ENCODE measurements around the gene CCDC83.

The CCDC83 gene

DNA sequence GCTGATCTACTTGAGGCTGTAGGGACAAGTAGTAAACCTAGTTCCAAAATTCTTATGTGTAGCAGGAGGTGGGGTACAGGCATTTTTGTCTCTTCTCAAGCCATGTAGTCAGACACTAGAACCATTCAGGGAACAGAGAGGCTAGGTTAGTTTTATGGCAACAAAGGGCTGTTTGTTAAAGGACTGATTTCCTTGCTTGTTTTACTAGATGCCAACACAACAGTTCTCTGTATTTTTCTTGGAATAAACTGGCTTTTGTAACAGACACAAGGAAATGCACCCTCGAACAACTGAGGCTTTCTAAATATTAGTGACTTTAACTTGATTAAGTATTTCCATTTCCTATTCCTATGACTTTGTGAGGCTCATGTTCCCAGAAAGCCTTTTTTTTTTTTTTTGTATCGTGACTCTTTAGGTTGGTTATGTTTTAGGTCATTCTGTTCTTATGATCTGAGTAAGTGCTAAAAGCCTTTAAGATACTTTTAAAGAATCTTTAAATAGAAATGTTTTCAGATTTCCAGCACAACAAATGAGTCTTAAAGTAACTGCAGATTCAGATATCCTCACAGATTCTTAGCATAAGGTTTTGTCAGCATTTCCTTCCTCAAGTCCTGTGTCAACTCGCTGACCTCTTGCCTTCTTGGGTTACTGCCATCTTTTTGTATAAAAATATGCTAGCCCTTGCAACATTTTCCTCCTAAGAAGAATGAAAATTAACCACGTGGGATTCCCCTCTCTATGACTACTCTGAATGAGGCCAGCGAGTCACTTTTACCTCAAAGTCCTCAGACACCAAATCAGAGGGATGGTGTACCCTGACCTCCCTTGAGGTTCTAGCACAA lies 92.5 kb downstream of the CCDC83 start:
- TF ChIP-seq TAF1 (IDR thresholded peaks at IDR 0.05; ENCODE audit: borderline replicate concordance, insufficient read depth, low read length) = no peak
- TF ChIP-seq FOXP2 (optimal IDR thresholded peaks at IDR 0.05; ENCODE audit: borderline replicate concordance, extremely low read depth, extremely low read length, insufficient read depth) = no peak
- TF ChIP-seq, protein P1, sequence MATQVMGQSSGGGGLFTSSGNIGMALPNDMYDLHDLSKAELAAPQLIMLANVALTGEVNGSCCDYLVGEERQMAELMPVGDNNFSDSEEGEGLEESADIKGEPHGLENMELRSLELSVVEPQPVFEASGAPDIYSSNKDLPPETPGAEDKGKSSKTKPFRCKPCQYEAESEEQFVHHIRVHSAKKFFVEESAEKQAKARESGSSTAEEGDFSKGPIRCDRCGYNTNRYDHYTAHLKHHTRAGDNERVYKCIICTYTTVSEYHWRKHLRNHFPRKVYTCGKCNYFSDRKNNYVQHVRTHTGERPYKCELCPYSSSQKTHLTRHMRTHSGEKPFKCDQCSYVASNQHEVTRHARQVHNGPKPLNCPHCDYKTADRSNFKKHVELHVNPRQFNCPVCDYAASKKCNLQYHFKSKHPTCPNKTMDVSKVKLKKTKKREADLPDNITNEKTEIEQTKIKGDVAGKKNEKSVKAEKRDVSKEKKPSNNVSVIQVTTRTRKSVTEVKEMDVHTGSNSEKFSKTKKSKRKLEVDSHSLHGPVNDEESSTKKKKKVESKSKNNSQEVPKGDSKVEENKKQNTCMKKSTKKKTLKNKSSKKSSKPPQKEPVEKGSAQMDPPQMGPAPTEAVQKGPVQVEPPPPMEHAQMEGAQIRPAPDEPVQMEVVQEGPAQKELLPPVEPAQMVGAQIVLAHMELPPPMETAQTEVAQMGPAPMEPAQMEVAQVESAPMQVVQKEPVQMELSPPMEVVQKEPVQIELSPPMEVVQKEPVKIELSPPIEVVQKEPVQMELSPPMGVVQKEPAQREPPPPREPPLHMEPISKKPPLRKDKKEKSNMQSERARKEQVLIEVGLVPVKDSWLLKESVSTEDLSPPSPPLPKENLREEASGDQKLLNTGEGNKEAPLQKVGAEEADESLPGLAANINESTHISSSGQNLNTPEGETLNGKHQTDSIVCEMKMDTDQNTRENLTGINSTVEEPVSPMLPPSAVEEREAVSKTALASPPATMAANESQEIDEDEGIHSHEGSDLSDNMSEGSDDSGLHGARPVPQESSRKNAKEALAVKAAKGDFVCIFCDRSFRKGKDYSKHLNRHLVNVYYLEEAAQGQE (IDR thresholded peaks at IDR 0.05; ENCODE audit: insufficient read depth in 1 of 2, low read depth in 2 of 2, low read length in 2 of 2) = no peak

DNA sequence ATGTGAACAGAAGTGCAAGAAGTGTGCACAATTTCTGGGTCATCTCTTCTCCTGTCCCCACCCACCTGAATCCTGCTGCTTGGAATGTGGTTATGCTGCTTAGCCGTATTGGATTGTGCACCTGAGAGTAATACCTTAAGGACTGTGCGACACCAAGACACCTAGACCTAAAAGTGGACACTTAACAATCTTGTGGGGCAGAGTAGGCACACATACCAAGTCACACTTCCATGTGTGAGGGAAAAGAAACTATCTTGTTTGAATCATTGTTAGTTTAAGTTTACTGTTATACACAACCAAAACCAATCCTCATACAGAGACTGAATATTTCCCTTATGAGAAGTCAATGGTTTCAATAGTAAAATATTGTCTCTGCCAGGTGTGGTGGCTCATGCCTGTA lies 93.7 kb downstream of the CCDC83 start:
- TF ChIP-seq POLR2AphosphoS5 (IDR thresholded peaks at IDR 0.05; ENCODE audit: low read depth, low read length) (no peak), SIN3A (IDR thresholded peaks at IDR 0.05; ENCODE audit: borderline replicate concordance, insufficient read depth, low read length) (no peak), FOXP2 (optimal IDR thresholded peaks at IDR 0.05; ENCODE audit: borderline replicate concordance, extremely low read depth, extremely low read length, insufficient read depth) (no peak), TAF1 (IDR thresholded peaks at IDR 0.05; ENCODE audit: borderline replicate concordance, insufficient read depth, low read length) (no peak)
- TF ChIP-seq, protein P1 (IDR thresholded peaks at IDR 0.05; ENCODE audit: insufficient read depth in 1 of 2, low read depth in 2 of 2, low read length in 2 of 2) = no peak

DNA sequence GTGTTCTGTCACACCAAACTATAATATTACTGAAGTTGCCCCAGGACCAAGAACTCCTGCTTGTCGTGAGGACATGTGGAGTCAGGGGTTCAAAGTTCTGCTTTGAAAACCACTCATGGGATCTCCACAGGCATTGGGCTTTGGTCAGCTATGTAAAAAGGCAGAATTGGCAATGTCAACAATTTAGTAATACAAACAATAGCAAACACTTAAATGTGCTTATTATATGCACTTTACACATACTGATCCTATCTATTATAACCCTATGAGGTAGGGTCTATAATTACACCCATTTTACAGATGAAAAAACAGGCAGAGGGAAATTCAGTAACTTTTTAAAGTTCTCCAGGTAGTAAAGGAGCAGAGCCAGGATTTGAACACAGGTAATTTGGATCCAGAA lies 94.6 kb downstream of the CCDC83 start:
- TF ChIP-seq FOXP2 (optimal IDR thresholded peaks at IDR 0.05; ENCODE audit: borderline replicate concordance, extremely low read depth, extremely low read length, insufficient read depth) (no peak), SIN3A (IDR thresholded peaks at IDR 0.05; ENCODE audit: borderline replicate concordance, insufficient read depth, low read length) (no peak), POLR2AphosphoS5 (IDR thresholded peaks at IDR 0.05; ENCODE audit: low read depth, low read length) (no peak), TAF1 (IDR thresholded peaks at IDR 0.05; ENCODE audit: borderline replicate concordance, insufficient read depth, low read length) (no peak)
- TF ChIP-seq, protein P1 (IDR thresholded peaks at IDR 0.05; ENCODE audit: insufficient read depth in 1 of 2, low read depth in 2 of 2, low read length in 2 of 2) = no peak

DNA sequence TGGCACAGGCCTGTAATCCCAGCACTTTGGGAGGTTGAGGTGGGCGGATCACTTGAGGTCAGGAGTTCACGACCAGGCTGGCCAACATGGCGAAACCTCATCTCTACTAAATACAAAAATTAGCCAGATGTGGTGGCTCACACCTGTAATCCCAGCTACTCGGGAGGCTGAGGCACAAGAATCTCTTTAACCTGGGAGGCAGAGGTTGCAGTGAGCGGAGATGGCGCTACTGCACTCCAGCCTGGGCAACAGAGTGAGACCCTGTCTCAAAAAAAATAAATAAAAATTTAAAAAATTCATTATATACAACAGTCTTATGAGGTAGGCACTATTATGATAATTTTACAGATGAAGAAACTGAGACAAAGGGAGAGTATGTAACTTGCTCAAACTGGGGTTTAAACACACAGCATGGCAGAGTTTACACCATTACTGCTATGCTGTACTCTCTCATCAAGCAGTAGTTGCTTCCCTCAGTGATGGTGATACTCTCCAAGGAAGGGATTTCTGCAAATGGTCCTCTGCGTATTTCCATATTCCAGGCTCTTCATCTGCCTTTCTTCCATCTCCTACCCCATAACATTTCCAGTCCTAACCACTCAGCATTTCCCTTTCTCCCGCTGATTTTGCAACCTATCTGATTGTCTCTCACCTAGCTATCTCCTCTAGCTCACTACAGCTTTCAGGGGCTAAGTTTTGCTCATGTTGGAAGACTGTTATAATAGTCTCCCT lies 95.3 kb downstream of the CCDC83 start:
- TF ChIP-seq SIN3A (IDR thresholded peaks at IDR 0.05; ENCODE audit: borderline replicate concordance, insufficient read depth, low read length) = no peak
- TF ChIP-seq TAF1 (IDR thresholded peaks at IDR 0.05; ENCODE audit: borderline replicate concordance, insufficient read depth, low read length) = no peak
- no peak for TF ChIP-seq FOXP2 (optimal IDR thresholded peaks at IDR 0.05; ENCODE audit: borderline replicate concordance, extremely low read depth, extremely low read length, insufficient read depth)
- TF ChIP-seq, protein P1 (IDR thresholded peaks at IDR 0.05; ENCODE audit: insufficient read depth in 1 of 2, low read depth in 2 of 2, low read length in 2 of 2) = no peak
- TF ChIP-seq POLR2AphosphoS5 (IDR thresholded peaks at IDR 0.05; ENCODE audit: low read depth, low read length) = no peak; the same call in 1 of the 2 replicates
